Jurkat, Clone E6-1 (cell line): Measurements from ENCODE around the gene CPED1.
"Not testable (repeated sequence)": the region's sequence is repeated elsewhere in the genome, so short reads cannot be mapped to it uniquely, and the experiment has no call there.

ENCODE experiments used
- DNase-seq: peaks from one replicate; pipeline ENCODE4 v3.0.0-alpha.2; 2011; ENCODE audit warnings: low read depth, low spot score
- H3K4me3 ChIP-seq: 2 replicates; pipeline ENCODE4 v1.5.1; 2011; ENCODE audit warnings: mild to moderate bottlenecking, low read length, control low read depth, moderate library complexity

Gene CPED1

DNA sequence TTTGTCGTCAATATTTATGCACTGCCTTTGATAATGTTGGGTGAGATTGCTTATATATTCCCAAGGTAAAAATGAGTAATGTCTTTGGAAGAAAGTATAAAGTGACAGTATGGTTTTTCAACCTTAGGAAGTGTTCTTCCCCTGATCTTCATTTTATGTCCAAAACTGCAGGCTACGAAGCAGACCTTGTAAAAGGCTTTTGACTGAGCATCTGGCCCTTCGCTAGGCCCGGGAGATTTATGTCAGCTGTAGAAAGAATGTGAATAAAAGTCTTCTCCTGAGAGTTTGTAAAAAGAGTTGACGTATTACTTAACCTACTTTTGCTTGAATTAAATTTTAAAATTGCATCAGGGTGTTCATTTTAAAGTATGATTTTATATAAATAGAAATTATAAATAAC, 116.8 kb downstream of the CPED1 start:
- no peak for DNase-seq
- no peak overlapping the region for H3K4me3 ChIP-seq

DNA sequence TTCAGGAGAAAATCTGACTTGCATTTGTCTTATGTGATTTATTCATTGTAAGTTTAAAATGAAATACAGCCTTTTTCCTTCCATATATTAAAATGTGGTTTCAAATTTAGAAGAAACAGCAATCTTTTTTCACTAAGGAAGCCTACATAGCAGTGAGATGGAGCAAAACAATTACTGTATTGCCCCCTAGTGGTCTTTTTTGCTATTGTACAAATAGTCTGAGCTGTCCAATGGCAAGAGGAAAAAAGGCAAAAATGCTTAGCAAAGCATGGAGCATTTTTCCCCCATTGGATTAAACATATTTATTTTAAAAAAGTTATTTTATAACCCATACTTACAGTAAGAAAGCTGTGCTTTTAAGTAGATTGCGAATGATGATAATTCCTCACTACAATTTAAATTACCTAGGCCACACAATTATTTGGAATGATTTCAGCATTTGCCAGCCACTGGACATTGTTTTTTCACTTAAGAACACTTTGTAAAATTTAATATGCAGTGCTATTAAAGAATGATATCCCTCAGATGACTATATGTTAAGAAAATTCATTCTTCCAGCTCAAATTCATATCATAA, 119.5 kb downstream of the CPED1 start:
- DNase-seq = peak; percentile 50
- no peak overlapping the region for H3K4me3 ChIP-seq

GRCh38 chr7:121109145-121109544, 120.6 kb downstream of the CPED1 start:
- no peak overlapping the region for H3K4me3 ChIP-seq
- DNase-seq = no peak

- DNase-seq = no peak
- no peak overlapping the region for H3K4me3 ChIP-seq
Observed at GRCh38 chr7:121113288-121113687, 124.8 kb downstream of the CPED1 start.

GRCh38 chr7:121116396-121116795, 127.9 kb downstream of the CPED1 start:
- no peak overlapping the region for H3K4me3 ChIP-seq
- DNase-seq = no peak

- DNase-seq = no peak
Observed at GRCh38 chr7:121119047-121119446, 130.5 kb downstream of the CPED1 start.

GRCh38 chr7:121123032-121123431, 134.5 kb downstream of the CPED1 start:
- no peak overlapping the region for H3K4me3 ChIP-seq
- no peak for DNase-seq

More at GRCh38 chr7:121119047-121119446, 130.5 kb downstream of the CPED1 start:
- no peak overlapping the region for H3K4me3 ChIP-seq

DNA sequence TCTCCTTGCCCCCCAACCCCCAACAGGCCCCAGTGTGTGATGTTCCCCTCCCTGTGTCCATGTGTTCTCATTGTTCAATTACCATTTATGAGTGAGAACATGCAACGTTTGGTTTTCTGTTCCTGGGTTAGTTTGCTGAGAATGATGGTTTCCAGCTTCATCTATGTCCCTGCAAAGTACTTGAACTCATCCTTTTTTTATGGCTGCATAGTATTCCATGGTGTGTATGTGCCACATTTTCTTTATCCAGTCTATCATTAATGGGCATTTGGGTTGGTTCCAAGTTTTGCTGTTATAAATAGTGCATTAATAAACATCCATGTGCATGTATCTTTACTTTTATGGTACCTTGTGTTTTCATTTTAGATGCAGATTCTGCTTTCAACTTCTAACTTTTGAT, 136.9 kb downstream of the CPED1 start:
- not testable (repeated sequence) for H3K4me3 ChIP-seq, DNase-seq

- H3K4me3 ChIP-seq = no peak overlapping the region
- DNase-seq = no peak
Observed at GRCh38 chr7:121126201-121126600, 137.7 kb downstream of the CPED1 start.

DNA sequence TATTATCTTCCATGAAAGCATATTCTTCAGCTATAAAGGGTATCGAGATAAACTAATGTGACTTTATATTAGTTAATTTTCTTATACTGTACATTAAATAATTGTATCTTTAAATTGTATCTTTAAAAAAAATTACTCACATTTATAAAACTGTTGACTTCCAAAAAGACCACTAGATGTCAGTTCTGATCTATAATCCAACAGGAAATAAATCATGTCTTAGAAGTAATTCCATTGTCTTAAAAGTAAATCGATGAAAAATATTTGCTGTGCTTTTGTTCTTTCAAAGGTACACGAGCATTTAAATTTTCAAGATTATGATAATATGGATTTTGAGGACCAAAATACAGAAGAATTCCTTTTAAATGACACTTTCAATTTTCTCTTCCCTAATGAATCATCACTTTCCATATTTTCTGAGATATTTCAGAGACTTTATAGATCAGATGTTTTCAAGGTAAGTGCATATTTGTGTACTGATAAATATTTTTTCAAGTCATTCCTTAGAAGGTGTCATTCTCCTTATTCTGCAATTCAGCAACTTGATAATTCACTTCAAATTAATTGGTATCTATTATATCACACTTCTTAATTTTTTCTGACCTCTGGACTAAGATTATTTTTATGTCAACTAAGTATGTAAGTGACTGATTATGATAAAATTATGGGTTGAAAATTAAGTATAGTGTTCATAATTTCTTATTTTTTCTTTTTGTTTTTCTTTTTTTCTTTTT, 138.5 kb downstream of the CPED1 start:
- no peak overlapping the region for H3K4me3 ChIP-seq
- peak; percentile 8 for DNase-seq

- DNase-seq = no peak
- no peak overlapping the region for H3K4me3 ChIP-seq
Observed at GRCh38 chr7:121132940-121133339, 144.4 kb downstream of the CPED1 start.

GRCh38 chr7:121133444-121133843, 144.9 kb downstream of the CPED1 start:
- no peak overlapping the region for H3K4me3 ChIP-seq
- no peak for DNase-seq

DNA sequence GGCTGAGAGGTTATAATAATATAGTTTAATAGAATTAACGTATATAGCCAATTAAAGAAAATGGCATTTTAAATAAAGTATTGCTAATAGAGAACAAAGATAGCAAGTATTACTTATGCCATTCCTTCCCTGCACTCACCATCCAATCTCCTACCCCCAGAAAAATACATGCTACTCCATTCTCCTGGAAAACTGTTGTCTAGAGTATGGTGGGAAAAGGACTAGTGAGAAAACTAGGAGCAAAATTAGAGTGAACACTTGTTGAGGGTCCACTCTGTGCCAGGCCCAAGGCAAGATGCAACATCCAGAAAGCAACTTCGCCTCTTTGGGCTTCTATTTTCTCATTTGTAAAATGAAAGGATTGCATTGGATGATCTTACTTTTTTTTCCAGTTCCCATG, 149.1 kb downstream of the CPED1 start:
- H3K4me3 ChIP-seq = no peak overlapping the region

GRCh38 chr7:121138262-121138933, 149.9 kb downstream of the CPED1 start:
- DNase-seq = no peak
- no peak overlapping the region for H3K4me3 ChIP-seq

More for the DNA sequence above, 149.1 kb downstream of the CPED1 start:
- no peak for DNase-seq

GRCh38 chr7:121139427-121139826, 150.9 kb downstream of the CPED1 start:
- no peak overlapping the region for H3K4me3 ChIP-seq
- no peak for DNase-seq

DNA sequence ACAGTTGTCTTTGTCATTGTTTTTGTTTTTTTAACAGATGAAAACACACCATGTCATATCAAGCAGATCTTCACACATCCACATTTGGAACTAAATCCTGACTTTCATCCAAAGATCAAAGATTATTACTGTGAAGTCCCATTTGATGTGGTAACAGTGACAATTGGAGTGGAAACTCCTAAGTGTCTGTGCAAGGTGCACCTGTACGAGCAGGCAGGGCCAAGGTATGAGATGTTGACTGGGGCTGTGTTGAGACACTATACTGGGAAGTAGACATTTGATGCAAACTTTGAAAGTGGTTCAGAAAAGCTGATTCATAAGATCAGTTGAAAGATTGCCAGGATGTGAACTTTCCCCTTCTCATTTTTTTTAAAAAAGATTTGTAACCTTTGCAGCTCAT, 152.3 kb downstream of the CPED1 start:
- H3K4me3 ChIP-seq = no peak overlapping the region
- peak; percentile 32 for DNase-seq

GRCh38 chr7:121151774-121152221, 163.3 kb downstream of the CPED1 start:
- DNase-seq = no peak

GRCh38 chr7:121153411-121153810, 164.9 kb downstream of the CPED1 start:
- DNase-seq = no peak
- no peak overlapping the region for H3K4me3 ChIP-seq

More at GRCh38 chr7:121151774-121152221, 163.3 kb downstream of the CPED1 start:
- no peak overlapping the region for H3K4me3 ChIP-seq

DNA sequence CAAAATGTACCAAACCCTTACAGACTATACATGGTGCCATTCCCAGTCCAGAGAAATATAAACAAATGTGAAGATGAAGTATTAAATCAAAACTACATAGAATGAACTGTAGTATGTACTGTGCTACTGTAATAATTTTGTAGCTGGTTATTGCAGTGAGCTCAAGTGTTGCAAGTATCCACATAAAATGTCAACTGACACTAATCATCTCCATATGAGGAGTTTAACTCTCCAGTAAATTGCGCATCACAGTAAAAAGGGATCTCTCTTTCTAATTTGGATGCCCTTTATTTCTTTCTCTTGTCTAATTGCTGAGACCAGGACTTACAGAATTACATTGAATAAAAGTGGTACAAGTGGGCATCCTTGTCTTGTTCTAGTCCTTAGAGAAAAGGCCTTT, 165.5 kb downstream of the CPED1 start:
- no peak for DNase-seq
- no peak overlapping the region for H3K4me3 ChIP-seq

GRCh38 chr7:121156825-121157224, 168.3 kb downstream of the CPED1 start:
- no peak overlapping the region for H3K4me3 ChIP-seq
- DNase-seq = no peak
